ENCODE data around the gene ADGRF4.

Gene ADGRF4

GRCh38 chr6:47681201-47681990, 17.0 kb upstream of the ADGRF4 start:
- DNase-seq = no peak

- no peak for DNase-seq
Observed at GRCh38 chr6:47686411-47686810, 12.0 kb upstream of the ADGRF4 start.

- DNase-seq = peak; percentile 69
Observed at GRCh38 chr6:47687432-47687831, 10.9 kb upstream of the ADGRF4 start.

GRCh38 chr6:47690214-47690613, 8.2 kb upstream of the ADGRF4 start:
- DNase-seq = no peak

- no peak for DNase-seq
Observed at GRCh38 chr6:47690791-47691190, 7.6 kb upstream of the ADGRF4 start.

- DNase-seq = no peak
Observed at GRCh38 chr6:47697925-47698324, 455 bp upstream of the ADGRF4 start.

- DNase-seq = no peak
Observed at GRCh38 chr6:47700053-47700452, 1.7 kb downstream of the ADGRF4 start.

- DNase-seq = no peak
Observed at GRCh38 chr6:47700596-47700995, 2.2 kb downstream of the ADGRF4 start.

- no peak for DNase-seq
Observed at GRCh38 chr6:47701363-47701762, 3.0 kb downstream of the ADGRF4 start.

GRCh38 chr6:47709160-47709559, 10.8 kb downstream of the ADGRF4 start:
- DNase-seq = no peak

- DNase-seq = no peak
Observed at GRCh38 chr6:47710295-47710694, 11.9 kb downstream of the ADGRF4 start.

- DNase-seq = no peak
Observed at GRCh38 chr6:47713200-47713599, 14.8 kb downstream of the ADGRF4 start.

- DNase-seq = no peak
Observed at GRCh38 chr6:47714802-47715201, 16.4 kb downstream of the ADGRF4 start.

GRCh38 chr6:47715782-47716181, 17.4 kb downstream of the ADGRF4 start:
- DNase-seq = no peak

GRCh38 chr6:47716207-47716606, 17.8 kb downstream of the ADGRF4 start:
- no peak for DNase-seq

- DNase-seq = no peak
Observed at GRCh38 chr6:47718571-47718970, 20.2 kb downstream of the ADGRF4 start.

GRCh38 chr6:47721189-47721588, 22.8 kb downstream of the ADGRF4 start:
- no peak for DNase-seq

- DNase-seq = no peak
Observed at GRCh38 chr6:47722194-47722593, 23.8 kb downstream of the ADGRF4 start.

- no peak for DNase-seq
Observed at GRCh38 chr6:47724300-47724699, 25.9 kb downstream of the ADGRF4 start.

GRCh38 chr6:47727391-47727790, 29.0 kb downstream of the ADGRF4 start:
- no peak for DNase-seq

GRCh38 chr6:47729019-47729418, 30.6 kb downstream of the ADGRF4 start:
- no peak for DNase-seq

- DNase-seq = no peak
Observed at GRCh38 chr6:47729457-47729856, 31.1 kb downstream of the ADGRF4 start.

GRCh38 chr6:47733879-47734558, 35.6 kb downstream of the ADGRF4 start:
- peak; percentile 15 for DNase-seq

GRCh38 chr6:47734831-47735481, 36.6 kb downstream of the ADGRF4 start:
- DNase-seq = no peak

Measured in NCI-H510A treated with DMSO at 0.1 percent for 48 hours (cell line).